HepG2 (cell line): ENCODE data around the gene PTX4. TPM values are rescaled to one million over a fixed set of nuclear protein-coding genes. Genes with fewer than 3 reads are reported as not detected.

Experiments used
- FIP1L1 ChIP-seq: fragments of 200-400 bp; formaldehyde crosslinking; IDR thresholded peaks from 2 replicates; pipeline ENCODE4 v1.6.1; 2018; ENCODE audit warnings: low read depth, mild to moderate bottlenecking, low read length, moderate library complexity, borderline replicate concordance; ENCODE audit not compliant: insufficient read depth
- GTF2F1 ChIP-seq: fragments of 150-350 bp; IDR thresholded peaks from 2 replicates; pipeline ENCODE4 v1.6.1; 2014; ENCODE audit warnings: low read length
- KDM5A ChIP-seq: fragments of 200-600 bp; sonication (generic); IDR thresholded peaks from 2 replicates; pipeline ENCODE4 v1.7.0; 2018; ENCODE audit warnings: antibody characterized with exemption, mild to moderate bottlenecking, low read length, borderline replicate concordance
- NBN ChIP-seq: fragments of 450-650 bp; conservative IDR thresholded peaks from 2 replicates; pipeline ENCODE4 v1.6.1; 2017
- ZNF382 ChIP-seq: sonication (generic); formaldehyde crosslinking; IDR thresholded peaks from 2 replicates; pipeline ENCODE4 v1.5.0; 2020; ENCODE audit warnings: missing genetic modification reagents, mild to moderate bottlenecking, borderline replicate concordance
- ZNF510 ChIP-seq: sonication (generic); formaldehyde crosslinking; IDR thresholded peaks from 2 replicates; pipeline ENCODE4 v1.4.0; 2020; ENCODE audit warnings: low read depth, mild to moderate bottlenecking, missing genetic modification reagents
- ZNF878 ChIP-seq: sonication (generic); formaldehyde crosslinking; IDR thresholded peaks from 2 replicates; pipeline ENCODE4 v1.8.1; 2023; ENCODE audit warnings: mild to moderate bottlenecking, missing genetic modification reagents, moderate library complexity
- polyA plus RNA-seq, 8 experiments: library from polyadenylated mRNA; depleted of rRNA in 3 of 8; stranded (reverse) in 7 of 8; unstranded in 1 of 8; fragments of >200 nt; fragmentation: Illumina TruSeq in 4 of 8; extraction: Trizol in 4 of 8; gene quantifications; 2 replicates each; pipeline versions ENCODE4 v1.2.1 to v1.2.3, GENCODE V29; 2011 to 2016; ENCODE audit warnings: low read depth in 4 of 8, missing spikeins in 1 of 8, mixed read lengths in 1 of 8; ENCODE audit not compliant: insufficient read depth in 1 of 8
- total RNA-seq, 5 experiments: library from RNA; depleted of rRNA; stranded (reverse); fragments of >200 nt; fragmentation: Illumina TruSeq; extraction: Trizol; gene quantifications; 2 replicates each; pipeline ENCODE4 v1.2.3, GENCODE V29; 2016; ENCODE audit warnings: low read depth in 1 of 5
- TF ChIP-seq, protein P1 (sequence below): sonication (generic); formaldehyde crosslinking; IDR thresholded peaks from 2 replicates; pipeline ENCODE4 v1.4.0; 2020; ENCODE audit warnings: mild to moderate bottlenecking, missing genetic modification reagents, borderline replicate concordance
- TF ChIP-seq, protein P2 (sequence below): IDR thresholded peaks from 2 replicates; pipeline ENCODE4 v1.6.1; 2016; ENCODE audit warnings: missing genetic modification reagents, missing compliant biosample characterization
- TF ChIP-seq, protein P3 (sequence below): sonication (generic); formaldehyde crosslinking; IDR thresholded peaks from 2 replicates; pipeline ENCODE4 v1.4.0; 2020; ENCODE audit warnings: missing genetic modification reagents, borderline replicate concordance
- TF ChIP-seq, protein P4 (sequence below): IDR thresholded peaks from 2 replicates; pipeline ENCODE4 v1.6.1; 2016; ENCODE audit warnings: mild to moderate bottlenecking, missing biosample characterization, missing genetic modification reagents
- TF ChIP-seq, protein P5 (sequence below): sonication (generic); formaldehyde crosslinking; IDR thresholded peaks from 2 replicates; pipeline ENCODE4 v1.4.0; 2020; ENCODE audit warnings: mild to moderate bottlenecking, missing genetic modification reagents
- TF ChIP-seq, protein P6 (sequence below): sonication (generic); formaldehyde crosslinking; IDR thresholded peaks from 2 replicates; pipeline ENCODE4 v1.8.0; 2022; ENCODE audit warnings: mild to moderate bottlenecking, missing genetic modification reagents, moderate library complexity

PTX4 gene
- total and polyA plus RNA-seq, 2 of the 13 experiments (the other 11 are each of a cell fraction or from before 2014, with no cell fraction given) = 0.04 TPM; not detected in 1

DNA sequence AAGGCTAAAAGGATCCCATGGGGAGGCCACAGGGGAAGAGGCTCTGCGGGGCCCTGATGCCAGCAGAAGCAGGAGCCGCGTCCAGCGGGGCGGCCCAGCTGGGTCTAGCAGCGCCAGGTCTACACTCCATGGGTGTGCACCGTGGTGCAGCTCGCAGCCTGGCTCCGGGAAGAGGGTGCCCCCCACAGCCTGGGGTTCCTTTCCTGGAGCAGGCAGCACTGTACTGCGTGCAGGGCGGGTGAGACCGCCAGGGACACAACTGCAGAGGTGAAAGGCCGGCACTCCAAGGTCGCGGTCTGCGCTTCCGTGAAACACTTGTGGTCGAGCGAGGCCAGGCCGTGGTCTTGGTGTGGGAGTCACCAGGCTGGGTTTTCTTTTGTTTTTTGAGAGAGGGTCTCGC is 37.9 kb downstream of the PTX4 start (continued):
- TF ChIP-seq, protein P1, sequence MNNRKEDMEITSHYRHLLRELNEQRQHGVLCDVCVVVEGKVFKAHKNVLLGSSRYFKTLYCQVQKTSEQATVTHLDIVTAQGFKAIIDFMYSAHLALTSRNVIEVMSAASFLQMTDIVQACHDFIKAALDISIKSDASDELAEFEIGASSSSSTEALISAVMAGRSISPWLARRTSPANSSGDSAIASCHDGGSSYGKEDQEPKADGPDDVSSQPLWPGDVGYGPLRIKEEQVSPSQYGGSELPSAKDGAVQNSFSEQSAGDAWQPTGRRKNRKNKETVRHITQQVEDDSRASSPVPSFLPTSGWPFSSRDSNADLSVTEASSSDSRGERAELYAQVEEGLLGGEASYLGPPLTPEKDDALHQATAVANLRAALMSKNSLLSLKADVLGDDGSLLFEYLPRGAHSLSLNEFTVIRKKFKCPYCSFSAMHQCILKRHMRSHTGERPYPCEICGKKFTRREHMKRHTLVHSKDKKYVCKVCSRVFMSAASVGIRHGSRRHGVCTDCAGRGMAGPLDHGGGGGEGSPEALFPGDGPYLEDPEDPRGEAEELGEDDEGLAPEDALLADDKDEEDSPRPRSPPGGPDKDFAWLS = no peak
- TF ChIP-seq ZNF878 = no peak
- no peak for TF ChIP-seq GTF2F1
- TF ChIP-seq ZNF382 (CRISPR knock-in tag) = no peak
- no peak for TF ChIP-seq NBN
- TF ChIP-seq, protein P2, sequence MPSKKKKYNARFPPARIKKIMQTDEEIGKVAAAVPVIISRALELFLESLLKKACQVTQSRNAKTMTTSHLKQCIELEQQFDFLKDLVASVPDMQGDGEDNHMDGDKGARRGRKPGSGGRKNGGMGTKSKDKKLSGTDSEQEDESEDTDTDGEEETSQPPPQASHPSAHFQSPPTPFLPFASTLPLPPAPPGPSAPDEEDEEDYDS (CRISPR knock-in tag) = no peak
- TF ChIP-seq, protein P3, sequence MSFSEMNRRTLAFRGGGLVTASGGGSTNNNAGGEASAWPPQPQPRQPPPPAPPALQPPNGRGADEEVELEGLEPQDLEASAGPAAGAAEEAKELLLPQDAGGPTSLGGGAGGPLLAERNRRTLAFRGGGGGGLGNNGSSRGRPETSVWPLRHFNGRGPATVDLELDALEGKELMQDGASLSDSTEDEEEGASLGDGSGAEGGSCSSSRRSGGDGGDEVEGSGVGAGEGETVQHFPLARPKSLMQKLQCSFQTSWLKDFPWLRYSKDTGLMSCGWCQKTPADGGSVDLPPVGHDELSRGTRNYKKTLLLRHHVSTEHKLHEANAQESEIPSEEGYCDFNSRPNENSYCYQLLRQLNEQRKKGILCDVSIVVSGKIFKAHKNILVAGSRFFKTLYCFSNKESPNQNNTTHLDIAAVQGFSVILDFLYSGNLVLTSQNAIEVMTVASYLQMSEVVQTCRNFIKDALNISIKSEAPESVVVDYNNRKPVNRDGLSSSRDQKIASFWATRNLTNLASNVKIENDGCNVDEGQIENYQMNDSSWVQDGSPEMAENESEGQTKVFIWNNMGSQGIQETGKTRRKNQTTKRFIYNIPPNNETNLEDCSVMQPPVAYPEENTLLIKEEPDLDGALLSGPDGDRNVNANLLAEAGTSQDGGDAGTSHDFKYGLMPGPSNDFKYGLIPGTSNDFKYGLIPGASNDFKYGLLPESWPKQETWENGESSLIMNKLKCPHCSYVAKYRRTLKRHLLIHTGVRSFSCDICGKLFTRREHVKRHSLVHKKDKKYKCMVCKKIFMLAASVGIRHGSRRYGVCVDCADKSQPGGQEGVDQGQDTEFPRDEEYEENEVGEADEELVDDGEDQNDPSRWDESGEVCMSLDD = no peak
- TF ChIP-seq, protein P4, sequence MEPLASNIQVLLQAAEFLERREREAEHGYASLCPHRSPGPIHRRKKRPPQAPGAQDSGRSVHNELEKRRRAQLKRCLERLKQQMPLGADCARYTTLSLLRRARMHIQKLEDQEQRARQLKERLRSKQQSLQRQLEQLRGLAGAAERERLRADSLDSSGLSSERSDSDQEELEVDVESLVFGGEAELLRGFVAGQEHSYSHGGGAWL (CRISPR knock-in tag) = no peak
- TF ChIP-seq FIP1L1 = no peak
- no peak for TF ChIP-seq KDM5A
- TF ChIP-seq, protein P5, sequence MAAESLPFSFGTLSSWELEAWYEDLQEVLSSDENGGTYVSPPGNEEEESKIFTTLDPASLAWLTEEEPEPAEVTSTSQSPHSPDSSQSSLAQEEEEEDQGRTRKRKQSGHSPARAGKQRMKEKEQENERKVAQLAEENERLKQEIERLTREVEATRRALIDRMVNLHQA (CRISPR knock-in tag) = no peak
- TF ChIP-seq ZNF510 = no peak
- TF ChIP-seq, protein P6, sequence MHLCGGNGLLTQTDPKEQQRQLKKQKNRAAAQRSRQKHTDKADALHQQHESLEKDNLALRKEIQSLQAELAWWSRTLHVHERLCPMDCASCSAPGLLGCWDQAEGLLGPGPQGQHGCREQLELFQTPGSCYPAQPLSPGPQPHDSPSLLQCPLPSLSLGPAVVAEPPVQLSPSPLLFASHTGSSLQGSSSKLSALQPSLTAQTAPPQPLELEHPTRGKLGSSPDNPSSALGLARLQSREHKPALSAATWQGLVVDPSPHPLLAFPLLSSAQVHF (CRISPR knock-in tag) = no peak
